GM19238 (cell line): ENCODE results near the gene NTHL1.

ENCODE experiments used
- DNase-seq: peaks from one replicate; pipeline ENCODE4 v3.0.0; 2011; ENCODE audit warnings: low spot score; ENCODE audit not compliant: insufficient read length

The NTHL1 gene

DNA sequence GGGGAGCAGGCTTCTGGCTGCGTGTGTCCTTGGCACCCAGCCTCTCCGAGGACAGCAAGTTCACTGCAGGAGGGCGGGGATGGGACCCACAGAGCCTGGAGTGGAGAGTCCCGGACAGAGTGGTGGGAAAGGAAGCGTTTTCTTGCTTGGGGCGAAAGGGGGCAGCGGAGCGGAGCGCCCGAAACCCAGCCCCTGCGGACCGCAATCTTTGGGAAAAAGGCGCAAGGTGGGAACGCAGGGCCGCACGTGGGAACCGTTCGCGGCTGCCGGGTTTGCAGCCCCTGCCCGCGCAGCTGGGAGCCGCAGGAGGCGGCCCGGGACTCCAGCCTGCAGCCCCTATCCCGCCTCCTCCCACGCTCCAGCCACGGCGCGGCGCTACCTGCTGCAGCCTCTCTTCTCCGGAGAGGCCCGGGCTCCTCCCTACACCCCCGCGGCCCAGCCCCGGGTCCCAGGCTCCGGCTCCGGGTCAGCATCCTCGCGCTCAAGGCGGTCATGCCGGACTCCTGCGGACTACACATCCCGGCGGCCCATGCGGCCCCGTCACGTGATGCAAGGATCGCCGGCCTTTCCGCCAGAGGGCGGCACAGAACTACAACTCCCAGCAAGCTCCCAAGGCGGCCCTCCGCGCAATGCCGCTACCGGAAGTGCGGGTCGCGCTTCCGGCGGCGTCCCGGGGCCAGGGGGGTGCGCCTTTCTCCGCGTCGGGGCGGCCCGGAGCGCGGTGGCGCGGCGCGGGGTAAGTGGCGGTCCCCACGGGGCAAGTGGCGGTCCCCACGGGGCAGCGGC lies at the start of gene NTHL1, which contains the start of gene TSC2:
Gene NTHL1, minus strand, starts transcription at position 505 of the 786 bp plus-strand sequence. Its CDS starts 11 bp downstream, at position 494.
Gene TSC2, plus strand, starts transcription at position 656 of the 786 bp plus-strand sequence. CDS start 631 bp downstream, outside the sequence.
- peak; percentile 100 for DNase-seq

GRCh38 chr16:2096853-2097595 lies 49.4 kb upstream of the NTHL1 start:
- no peak for DNase-seq

DNA sequence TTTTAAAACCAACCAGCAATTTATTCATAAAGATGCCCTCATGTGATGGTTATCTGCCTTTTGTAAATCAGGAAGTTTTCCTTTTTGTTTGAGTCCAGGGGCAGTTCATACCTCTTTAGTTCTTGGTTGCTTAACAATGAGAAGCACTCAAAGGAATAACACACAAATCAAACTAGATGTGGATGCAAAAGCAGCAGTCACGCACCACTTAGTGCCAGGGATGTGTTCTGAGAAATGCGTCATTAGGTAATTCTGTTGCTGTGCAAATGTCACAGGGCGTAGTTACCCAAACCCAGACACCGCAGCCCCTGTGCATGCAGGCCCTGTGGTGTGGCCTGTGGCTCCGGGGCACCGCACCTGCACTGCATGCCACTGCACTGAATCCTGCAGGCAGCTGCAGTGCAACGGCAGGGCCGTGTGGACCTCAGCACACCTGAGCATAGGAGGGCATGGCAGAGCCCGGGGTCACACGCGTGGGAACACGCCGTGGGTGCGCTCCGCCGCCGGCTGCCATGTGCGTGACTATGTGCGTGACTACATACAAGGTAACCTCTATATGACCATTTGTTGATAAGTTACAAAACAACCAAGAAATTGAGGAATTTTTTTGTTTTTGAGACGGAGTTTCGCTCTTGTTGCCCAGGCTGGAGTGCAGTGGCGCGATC lies 48.4 kb upstream of the NTHL1 start:
- no peak for DNase-seq

DNA sequence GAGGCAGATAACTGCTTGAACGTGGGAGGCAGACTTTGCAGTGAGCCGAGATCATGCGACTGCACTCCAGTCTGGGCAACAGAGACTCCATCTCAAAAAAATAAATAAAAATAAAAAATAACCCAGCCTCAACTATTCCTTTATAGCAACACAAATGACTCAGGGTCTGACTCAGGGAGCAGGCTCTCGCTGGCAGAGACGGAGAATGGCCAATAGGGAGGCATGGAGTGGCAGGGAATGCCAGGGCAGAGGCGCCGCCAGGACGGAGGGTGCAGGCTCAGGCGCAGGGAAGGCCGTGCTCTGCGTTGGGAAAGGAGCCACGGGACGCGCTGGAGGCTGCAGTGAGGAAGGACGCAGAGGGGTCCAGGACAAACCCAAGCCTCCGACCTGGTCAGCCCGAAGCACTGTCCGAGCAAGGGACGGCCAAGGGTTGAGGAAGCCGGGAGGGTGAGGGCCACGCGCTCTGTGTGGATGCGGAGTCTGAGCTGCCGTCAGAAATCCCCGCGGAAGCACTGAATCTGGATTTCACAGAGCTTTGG lies 47.8 kb upstream of the NTHL1 start:
- DNase-seq: no peak

- DNase-seq: no peak
Measured at GRCh38 chr16:2093793-2094192, 46.2 kb upstream of the NTHL1 start.

DNA sequence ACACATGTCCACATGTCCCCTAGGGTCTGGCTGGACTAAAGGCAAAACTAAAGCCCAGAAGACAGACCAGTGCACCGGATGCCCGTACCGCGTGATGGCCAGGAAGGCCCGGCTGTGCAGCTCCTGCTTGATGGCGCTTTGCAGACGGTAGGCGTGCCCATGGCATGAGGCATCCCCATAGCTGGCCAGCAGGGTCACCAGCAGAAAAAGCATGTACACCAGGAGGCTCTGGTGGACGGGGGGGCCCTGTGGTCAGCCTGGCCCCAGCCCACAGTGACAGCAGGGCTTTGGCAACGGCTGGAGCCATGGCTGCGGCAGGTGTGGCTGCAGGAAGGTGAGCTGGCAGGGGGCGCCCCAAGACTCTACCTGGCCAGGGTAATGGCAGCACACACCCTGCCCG lies 45.2 kb upstream of the NTHL1 start:
- no peak for DNase-seq

DNA sequence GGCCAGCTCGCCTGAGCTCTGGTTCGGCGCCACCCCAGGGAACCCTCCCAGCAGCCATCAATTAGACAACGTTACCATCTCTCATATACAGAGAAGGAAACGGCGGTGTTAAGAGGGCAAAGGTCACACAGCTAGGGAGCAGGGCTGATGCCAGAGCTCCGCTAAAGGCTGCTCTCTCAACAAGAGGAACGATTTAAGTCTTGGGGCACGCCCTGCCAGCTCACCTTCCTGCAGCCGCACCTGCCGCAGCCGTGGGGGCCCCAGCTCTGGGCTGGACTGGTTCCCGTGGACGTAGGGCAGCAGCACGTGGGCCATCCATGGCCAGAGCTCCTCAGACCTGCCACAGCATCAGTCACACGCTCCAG lies 44.6 kb upstream of the NTHL1 start:
- no peak for DNase-seq

DNA sequence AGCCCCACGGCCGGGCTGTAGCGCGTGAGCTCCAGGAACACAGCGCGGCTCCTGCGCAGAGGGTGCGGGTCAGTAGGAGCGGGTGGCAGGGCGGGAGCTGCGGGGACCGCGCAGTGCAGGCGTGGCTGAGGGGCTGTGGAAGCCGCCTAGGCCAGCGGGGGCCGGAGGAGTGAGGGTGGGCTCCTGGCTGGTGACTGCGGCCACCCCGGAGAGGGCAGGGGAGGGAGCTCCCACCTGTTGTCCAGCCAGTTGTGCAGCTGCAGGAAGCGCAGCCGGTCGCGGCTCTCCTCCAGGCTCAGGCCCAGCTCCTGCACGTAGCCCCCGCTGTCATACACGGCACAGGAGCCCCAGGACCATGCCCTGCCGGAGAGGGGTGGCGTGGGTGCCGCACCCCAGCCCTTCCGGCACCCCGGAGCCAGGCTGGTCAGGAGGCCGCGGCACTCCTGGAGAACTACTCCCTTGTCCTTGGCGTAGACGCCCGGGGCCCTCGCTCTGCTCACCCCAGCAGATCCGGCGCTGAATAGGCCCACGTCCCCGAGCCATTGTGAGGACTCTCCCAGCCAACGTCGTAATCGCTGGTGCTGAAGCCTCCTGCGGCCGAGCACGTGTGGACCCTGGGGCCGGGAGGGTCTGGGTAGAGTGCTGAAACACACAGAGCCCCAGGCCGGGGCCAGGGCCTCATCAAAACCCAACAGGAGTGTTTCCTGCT lies 44.1 kb upstream of the NTHL1 start:
- no peak for DNase-seq

DNA sequence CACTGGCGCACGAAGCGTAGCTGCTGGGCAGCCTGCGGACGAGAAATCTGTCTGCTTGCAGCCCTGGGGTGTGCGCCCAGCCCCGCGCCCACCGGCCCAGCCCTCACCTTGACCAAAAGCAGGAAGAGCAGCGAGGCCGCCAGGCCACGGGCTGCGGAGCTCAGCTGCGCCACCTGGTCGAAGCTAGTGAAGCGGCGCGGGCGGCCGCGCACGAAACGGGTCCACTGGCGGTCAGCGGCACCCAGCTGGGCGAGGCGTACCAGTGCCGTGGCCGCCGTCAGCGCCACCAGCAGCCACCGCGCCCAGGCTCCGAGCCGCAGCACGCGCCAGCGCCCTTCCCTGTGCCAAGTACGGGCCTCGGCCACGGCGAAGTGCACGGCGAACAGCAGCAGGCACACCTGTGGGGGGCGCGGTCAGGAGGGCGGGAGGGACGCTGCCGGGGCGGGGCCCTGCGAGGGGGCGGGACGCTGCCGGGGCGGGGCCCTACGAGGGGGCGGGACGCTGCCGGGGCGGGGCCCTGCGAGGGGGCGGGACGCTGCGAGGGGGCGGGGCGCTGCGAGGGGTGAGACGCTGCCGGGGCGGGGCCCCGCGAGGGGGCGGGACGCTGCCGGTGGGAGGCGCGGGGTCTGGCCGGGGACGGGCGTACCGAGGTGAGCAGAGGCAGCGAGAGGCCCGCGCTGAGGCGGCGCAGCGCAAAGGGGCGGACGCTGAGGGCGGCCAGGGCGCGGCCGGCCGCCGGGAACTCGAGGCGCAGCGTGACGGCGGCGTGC lies 43.3 kb upstream of the NTHL1 start:
- no peak for DNase-seq

DNA sequence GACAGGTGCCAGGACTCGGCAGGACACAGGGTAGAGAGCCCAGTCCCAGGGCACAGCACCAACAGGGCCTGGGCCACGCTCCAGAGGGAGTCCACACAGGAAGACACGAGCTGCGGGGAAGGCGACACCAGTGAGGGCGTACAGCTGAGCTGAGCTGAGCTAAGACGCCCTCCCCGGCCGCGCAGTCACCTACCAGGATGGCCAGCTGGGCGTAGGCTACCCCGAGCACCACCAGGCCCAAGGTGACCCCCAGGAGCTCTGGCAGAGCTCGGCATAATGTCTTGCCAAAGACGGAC lies 42.8 kb upstream of the NTHL1 start:
- DNase-seq: no peak

GRCh38 chr16:2089706-2090480 lies 42.3 kb upstream of the NTHL1 start:
- DNase-seq: no peak

DNA sequence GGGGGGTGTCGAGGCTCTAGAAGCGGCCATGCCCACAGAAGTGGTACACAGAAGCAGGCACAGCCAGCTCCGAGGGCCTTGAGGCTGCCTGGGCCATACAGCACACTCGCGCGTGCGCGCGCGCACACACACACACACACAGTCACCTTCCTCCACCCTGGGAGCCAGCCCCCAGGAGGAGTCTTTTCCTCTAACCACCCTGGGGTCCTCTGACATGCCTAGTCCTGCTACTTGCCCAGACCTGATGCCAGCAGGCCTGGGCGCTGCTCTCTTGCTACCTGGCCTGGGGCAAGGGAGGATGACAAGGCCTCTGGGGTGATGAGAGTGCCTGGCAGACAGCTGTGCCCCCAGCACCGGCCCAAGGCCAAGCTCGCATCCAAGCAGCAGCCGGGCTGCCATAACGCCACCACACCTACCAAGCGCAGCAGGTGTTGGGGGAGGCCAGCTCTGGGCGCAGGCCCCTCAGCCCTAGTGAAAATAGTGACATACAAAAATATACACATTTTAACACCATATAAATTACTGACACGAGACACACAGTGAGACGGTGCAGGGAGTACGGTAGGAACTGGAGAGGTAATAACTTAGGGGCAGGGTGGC lies 41.2 kb upstream of the NTHL1 start:
- no peak for DNase-seq

- no peak for DNase-seq
Measured at GRCh38 chr16:2087748-2088631, 40.4 kb upstream of the NTHL1 start.

GRCh38 chr16:2086812-2087747 lies 39.4 kb upstream of the NTHL1 start:
- DNase-seq: no peak

DNA sequence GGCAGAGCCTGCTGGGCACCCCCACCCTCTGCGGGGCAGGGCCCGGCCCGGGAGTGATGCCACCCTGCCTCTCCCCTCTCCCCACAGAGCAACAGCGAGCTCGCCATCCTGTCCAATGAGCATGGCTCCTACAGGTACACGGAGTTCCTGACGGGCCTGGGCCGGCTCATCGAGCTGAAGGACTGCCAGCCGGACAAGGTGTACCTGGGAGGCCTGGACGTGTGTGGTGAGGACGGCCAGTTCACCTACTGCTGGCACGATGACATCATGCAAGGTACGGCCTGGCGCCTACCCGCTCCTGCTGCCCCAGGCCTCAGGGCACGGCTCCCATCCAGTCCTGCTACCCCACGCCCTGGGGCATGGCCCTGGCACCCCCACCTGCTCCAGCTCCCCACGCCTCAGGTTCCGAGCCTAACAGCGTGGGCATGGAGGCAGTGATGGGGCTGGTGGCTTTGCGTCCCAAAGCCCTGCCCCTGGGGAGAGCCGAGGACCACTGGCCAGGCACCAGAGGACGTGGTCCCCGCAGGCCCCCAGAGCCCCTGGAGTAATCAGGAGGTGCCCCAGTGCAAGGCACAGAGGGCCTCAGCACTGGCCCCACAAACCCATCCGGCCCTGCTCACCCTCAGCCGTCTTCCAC lies 38.6 kb upstream of the NTHL1 start:
- DNase-seq: no peak

DNA sequence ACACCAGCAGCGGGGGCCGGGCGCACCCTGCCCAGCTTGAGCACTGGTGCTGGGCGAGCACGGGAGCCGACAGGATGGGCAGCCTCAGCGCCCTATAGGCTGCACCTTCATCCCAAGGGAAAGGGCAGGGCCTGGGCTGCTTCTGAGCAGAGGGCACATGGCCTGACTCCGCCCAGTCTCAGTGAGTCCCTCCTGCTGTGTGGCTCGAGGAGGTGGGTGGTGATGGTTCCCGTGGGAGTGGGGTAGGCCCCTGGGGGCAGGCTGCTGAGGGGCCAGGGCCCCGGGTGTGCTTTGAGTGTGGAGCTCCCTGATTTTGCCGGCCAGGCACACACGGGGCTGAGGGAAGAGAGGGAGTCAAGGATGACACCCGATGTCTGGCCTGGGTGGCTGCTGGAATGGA lies 38.0 kb upstream of the NTHL1 start:
- DNase-seq: no peak
